ENCODE measurements around the gene PRKG1.

PRKG1 gene

GRCh38 chr10:52313256-52313932 is 1239.1 kb downstream of the PRKG1 start:
- DNase-seq: no peak

- DNase-seq: no peak
Measured at GRCh38 chr10:52313933-52314821, 1239.9 kb downstream of the PRKG1 start, which contains the start of gene DKK1. TSS of gene DKK1 (plus strand) at chr10:52314281. CDS start at chr10:52314435, 154 bp downstream.

- no peak for DNase-seq
Measured at GRCh38 chr10:52314822-52315552, 1240.7 kb downstream of the PRKG1 start.

- no peak for DNase-seq
Measured at GRCh38 chr10:52316001-52316400, 1241.7 kb downstream of the PRKG1 start.

- DNase-seq: no peak
Measured at GRCh38 chr10:52316500-52316899, 1242.2 kb downstream of the PRKG1 start.

- no peak for DNase-seq
Measured at GRCh38 chr10:52318136-52318701, 1243.9 kb downstream of the PRKG1 start.

- no peak for DNase-seq
Measured at GRCh38 chr10:52318822-52319464, 1244.7 kb downstream of the PRKG1 start.

- DNase-seq: no peak
Measured at GRCh38 chr10:52319926-52320325, 1245.6 kb downstream of the PRKG1 start.

DNA sequence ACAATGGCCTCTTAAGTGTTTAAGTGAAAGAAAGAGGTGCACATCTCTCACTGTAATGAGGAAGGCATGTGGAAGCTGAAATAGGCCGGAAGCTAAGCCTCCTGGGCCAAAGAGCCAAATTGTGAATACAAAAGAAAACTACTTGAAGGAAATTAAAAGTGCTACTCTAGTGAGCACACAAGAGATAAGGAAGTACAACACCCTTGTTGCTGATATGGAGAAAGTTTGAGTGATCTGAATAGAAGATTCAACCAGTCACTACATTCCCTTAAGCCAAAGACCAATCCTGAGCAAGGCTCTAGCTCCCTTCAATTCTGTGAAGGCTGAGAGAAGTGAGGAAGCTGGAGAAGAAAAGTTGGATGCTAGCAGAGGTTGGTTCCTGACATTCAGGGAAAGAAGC is 1248.0 kb downstream of the PRKG1 start:
- DNase-seq: no peak

- DNase-seq: no peak
Measured at GRCh38 chr10:52322936-52323335, 1248.6 kb downstream of the PRKG1 start.

GRCh38 chr10:52326382-52326781 is 1252.1 kb downstream of the PRKG1 start:
- DNase-seq: no peak

- no peak for DNase-seq
Measured at GRCh38 chr10:52331638-52332364, 1257.5 kb downstream of the PRKG1 start.

DNA sequence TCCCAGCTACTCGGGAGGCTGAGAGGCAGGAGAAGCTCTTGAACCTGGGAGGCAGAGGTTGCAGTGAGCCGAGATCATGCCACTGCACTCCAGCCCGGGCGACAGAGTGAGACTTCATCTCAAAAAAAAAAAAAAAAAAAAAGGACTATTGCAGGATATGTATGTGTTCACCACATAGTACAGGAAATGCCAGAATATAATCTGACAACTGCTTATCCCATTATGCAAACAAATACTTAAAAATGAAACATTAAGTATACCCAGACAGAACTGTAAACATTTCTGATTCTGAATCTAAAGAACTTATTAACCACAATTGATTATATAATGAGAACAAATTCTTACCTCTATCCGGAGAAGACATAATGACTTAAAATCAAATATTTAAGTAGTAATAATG is 1258.5 kb downstream of the PRKG1 start:
- no peak for DNase-seq

GRCh38 chr10:52334595-52334994 is 1260.3 kb downstream of the PRKG1 start:
- no peak for DNase-seq

DNA sequence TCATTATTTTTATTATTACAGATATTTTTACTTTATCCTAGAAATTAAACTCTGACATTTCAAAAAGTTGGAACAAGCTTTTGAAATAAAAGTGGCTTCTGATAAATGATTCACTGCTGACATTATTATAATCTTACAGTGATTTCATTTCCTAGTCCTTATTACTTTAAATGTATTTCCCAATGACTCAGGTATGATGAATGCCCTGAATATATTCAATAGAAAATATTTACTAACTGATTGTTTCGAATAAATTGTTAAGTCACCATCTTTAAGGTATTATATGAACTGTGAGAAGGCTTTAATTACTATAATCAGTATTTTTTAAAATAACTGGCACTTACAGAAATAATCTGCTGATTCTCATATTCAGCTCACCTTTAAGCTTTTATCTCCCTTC is 1261.4 kb downstream of the PRKG1 start:
- no peak for DNase-seq

- no peak for DNase-seq
Measured at GRCh38 chr10:52337225-52337624, 1262.9 kb downstream of the PRKG1 start.

DNA sequence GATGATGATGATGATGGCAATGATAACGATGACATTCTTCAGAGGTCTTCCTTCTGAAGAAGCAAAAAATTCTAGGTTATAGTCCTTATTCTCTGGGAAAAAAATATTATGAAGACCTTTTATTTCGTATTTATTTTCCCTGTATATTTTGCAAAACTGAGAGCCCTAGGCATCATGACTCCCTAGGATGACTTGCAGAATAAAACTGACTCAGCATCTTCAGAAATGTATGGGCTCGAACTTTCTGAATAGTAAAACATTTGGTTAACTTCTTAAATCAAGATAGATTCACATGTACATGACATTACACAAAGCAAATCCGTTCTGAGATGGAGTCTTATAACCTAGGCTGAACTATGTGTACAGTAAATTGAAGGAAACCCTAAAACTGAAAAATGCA is 1269.2 kb downstream of the PRKG1 start:
- no peak for DNase-seq

- no peak for DNase-seq
Measured at GRCh38 chr10:52346394-52347326, 1272.4 kb downstream of the PRKG1 start.

- no peak for DNase-seq
Measured at GRCh38 chr10:52347327-52347667, 1273.0 kb downstream of the PRKG1 start.

All from CD4-positive, alpha-beta T cell treated with Interleukin-1 beta for 1 hour (primary cell).